Ovary (tissue), 9 donors: ENCODE measurements around the gene B3GNT7. TPM values are rescaled to one million over a fixed set of nuclear protein-coding genes. Genes with fewer than 3 reads are reported as not detected.

Experiments
- DNase-seq, 5 donors: peaks; one replicate each; pipeline ENCODE4 v3.0.0-alpha.2; 2019 to 2020
- H3K27ac ChIP-seq, 2 donors: fragments of 200-600 bp; one replicate each; pipeline versions ENCODE4 v1.5.1 to v1.8.0; 2019 to 2022
- H3K27me3 ChIP-seq: fragments of 200-600 bp; one replicate; pipeline ENCODE4 v1.8.0; 2022
- H3K36me3 ChIP-seq: fragments of 200-600 bp; sonication (generic); one replicate; pipeline ENCODE4 v1.5.1; 2019
- H3K4me1 ChIP-seq: one replicate; pipeline ENCODE4 v1.8.1; 2013; ENCODE audit warnings: mild to moderate bottlenecking, moderate library complexity; ENCODE audit not compliant: insufficient read depth
- H3K4me3 ChIP-seq: fragments of 200-600 bp; sonication (generic); one replicate; pipeline ENCODE4 v1.5.1; 2017
- H3K9me3 ChIP-seq, 2 donors: fragments of 200-600 bp in 1 of 2; sonication (generic) in 1 of 2; one replicate each; pipeline versions ENCODE4 v1.5.1 to v1.8.1; 2013 to 2019; ENCODE audit warnings: mild to moderate bottlenecking in 1 of 2, moderate library complexity in 1 of 2
- EP300 ChIP-seq: sonication (generic); formaldehyde crosslinking; IDR thresholded peaks from one replicate; pipeline ENCODE4 v1.6.1; 2017; ENCODE audit warnings: antibody characterized with exemption
- POLR2A ChIP-seq: fragments of 450-650 bp; IDR thresholded peaks from one replicate; pipeline ENCODE4 v1.6.1; 2017; ENCODE audit warnings: antibody characterized with exemption, mild to moderate bottlenecking, moderate library complexity
- WGBS, 3 donors: extraction: QIAGEN DNeasy Blood & Tissue Kit in 1 of 3; methylation state at CpG; one replicate each; pipeline versions ENCODE4 v1.1.5 to v1.1.7; 2013 to 2017; 5-methylcytosine and 5-hydroxymethylcytosine counted together
- intact Hi-C, 4 donors: fragments of 100-400 bp; cut with DNase I; formaldehyde crosslinking; loops; one replicate each; pipeline versions ENCODE4 v1.11.0 to v1.15.1; 2022 to 2023
- polyA plus RNA-seq, 2 donors: library from polyadenylated mRNA; stranded (reverse); fragments of 200-250 nt in 1 of 2; fragments of 350-450 nt in 1 of 2; fragmentation: Illumina TruSeq in 1 of 2; extraction: RNeasy Lipid Tissue Mini Kit (QIAGEN cat#74804) in 1 of 2; gene quantifications; one replicate each; pipeline ENCODE4 v1.2.3, GENCODE V29; 2013 to 2014
- total RNA-seq, 7 donors: library from RNA; depleted of rRNA in 2 of 7; stranded (reverse); fragments of >200 nt in 2 of 7; fragmentation: NEBNext Ultra II Directional in 3 of 7; extraction: Animal tissue kit (Norgen Biotek cat#: 25700) in 3 of 7; gene quantifications; one replicate each; pipeline versions ENCODE4 v1.1.0 to v1.2.4, GENCODE V29; 2016 to 2023
- TF ChIP-seq, protein P1 (sequence below), 3 donors: fragments of 450-650 bp in 2 of 3; fragments of 200-600 bp in 1 of 3; IDR thresholded peaks; one replicate each; pipeline versions ENCODE4 v1.5.1 to v1.8.0; 2016 to 2022; ENCODE audit warnings: antibody characterized with exemption in 3 of 3, mild to moderate bottlenecking in 1 of 3
- donor health status: DM: no; HTN: no; CAD: no; lungs with moderate emphysema.
- donor health status: DM: no; HTN: no; CAD: no.
- donor health status: Bipolar disorder and iron deficiency.
- donor health status: DM: yes; HTN: yes; CAD: no.
- donor health status: DM: no; HTN: no; CAD: no.
- donor health status: DM: yes; HTN: yes; CAD: no.

The B3GNT7 gene
- total and polyA plus RNA-seq, 9 donors, result 4.8 to 34.0 (median 24.4) TPM

DNA sequence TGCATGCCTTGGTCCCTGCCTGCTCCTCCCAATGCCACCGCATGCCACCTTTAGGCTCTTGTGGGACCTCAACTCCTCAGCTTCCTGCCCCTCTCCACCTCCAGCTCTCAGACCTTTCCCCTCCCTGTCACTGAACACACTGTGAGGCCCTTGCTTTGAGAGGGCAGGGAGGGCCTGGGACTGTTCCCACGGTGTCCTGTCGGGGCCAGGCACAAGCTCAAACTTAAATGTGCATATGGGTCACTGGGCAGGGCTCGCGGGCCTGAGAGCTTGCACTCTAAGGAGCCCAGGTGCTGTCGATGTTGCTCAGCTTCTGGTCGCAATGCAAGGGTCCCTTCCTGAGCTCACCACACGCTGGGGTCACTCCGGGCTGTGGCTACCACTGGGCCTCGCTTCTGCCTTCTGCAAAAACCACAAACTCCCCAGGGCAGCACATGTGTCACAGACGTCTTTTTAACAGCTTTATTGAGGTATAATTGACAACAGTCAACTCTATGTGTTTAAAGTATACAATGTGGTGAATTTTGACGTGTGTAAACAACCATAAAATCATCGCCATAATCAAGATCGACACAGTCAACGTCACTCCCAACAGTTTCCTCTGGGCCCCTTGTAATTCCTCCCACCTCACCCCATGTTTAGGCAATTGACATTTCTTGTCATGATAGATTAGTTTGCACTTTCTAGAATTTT lies 11.9 kb upstream of the B3GNT7 start:
- Histone ChIP-seq H3K27me3 (no peaks in the 10 kb centered on the region), H3K4me3 (no peak overlapping the region), H3K27ac (no peak overlapping the region), H3K4me1 (no peaks in the 10 kb centered on the region), H3K36me3 (no peaks in the 10 kb centered on the region), H3K9me3 (no peaks in the 10 kb centered on the region)
- intact Hi-C loops, result no loop called here
- WGBS, 3 donors, result 76 to 83% (median 81%) methylated on average over 15 of the region's 15 CpGs
- TF ChIP-seq POLR2A (no peak), EP300 (no peak)
- TF ChIP-seq, protein P1, sequence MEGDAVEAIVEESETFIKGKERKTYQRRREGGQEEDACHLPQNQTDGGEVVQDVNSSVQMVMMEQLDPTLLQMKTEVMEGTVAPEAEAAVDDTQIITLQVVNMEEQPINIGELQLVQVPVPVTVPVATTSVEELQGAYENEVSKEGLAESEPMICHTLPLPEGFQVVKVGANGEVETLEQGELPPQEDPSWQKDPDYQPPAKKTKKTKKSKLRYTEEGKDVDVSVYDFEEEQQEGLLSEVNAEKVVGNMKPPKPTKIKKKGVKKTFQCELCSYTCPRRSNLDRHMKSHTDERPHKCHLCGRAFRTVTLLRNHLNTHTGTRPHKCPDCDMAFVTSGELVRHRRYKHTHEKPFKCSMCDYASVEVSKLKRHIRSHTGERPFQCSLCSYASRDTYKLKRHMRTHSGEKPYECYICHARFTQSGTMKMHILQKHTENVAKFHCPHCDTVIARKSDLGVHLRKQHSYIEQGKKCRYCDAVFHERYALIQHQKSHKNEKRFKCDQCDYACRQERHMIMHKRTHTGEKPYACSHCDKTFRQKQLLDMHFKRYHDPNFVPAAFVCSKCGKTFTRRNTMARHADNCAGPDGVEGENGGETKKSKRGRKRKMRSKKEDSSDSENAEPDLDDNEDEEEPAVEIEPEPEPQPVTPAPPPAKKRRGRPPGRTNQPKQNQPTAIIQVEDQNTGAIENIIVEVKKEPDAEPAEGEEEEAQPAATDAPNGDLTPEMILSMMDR (IDR thresholded peaks at IDR 0.05), result no peak
- DNase-seq, result no peak

DNA sequence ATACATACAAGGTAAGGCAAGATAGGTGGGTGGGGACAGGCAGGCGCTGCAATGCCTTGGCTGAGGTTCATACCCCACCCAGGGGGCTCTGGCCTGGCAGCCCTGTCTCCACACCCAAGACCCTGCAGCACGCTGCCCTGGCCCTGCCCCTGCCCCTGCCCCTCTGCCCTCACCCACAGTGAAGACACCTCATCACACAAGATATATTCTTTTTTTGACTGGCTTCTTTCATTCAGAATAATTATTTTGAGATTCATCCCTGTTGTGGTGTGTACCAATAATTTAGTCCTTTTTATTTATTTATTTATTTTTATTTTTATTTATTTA lies 11.4 kb upstream of the B3GNT7 start:
- no peak for DNase-seq
- no peak for TF ChIP-seq EP300
- TF ChIP-seq, protein P1 (IDR thresholded peaks at IDR 0.05), result no peak
- no peak for TF ChIP-seq POLR2A
- no peak overlapping the region for H3K27ac ChIP-seq
- H3K27me3 ChIP-seq, result no peaks in the 10 kb centered on the region
- no peaks in the 10 kb centered on the region for H3K36me3 ChIP-seq
- no peaks in the 10 kb centered on the region for H3K9me3 ChIP-seq
- intact Hi-C loops, result no loop called here
- no peak overlapping the region for H3K4me3 ChIP-seq
- WGBS, 3 donors, result 89 to 97% (median 94%) methylated on average over 2 of the region's 2 CpGs
- no peaks in the 10 kb centered on the region for H3K4me1 ChIP-seq

DNA sequence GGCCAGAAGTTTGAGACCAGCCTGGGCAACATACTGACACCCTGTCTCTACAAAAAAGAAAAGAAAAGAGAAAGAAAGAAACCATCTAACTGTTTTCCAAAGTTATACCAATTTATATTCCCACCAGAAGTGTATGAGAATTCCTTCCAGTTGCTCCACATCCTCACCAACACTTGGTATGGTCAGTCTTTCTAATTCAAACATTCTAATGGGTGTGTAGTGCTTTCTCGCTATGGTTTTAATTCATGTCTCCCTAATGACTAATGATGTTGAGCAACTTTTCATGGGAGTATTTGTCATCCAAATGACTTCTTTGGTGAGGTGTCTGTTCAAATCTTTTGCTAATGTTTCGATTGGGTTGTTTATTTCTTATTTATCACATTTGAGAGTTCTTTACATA lies 10.5 kb upstream of the B3GNT7 start:
- Histone ChIP-seq H3K4me1 (no peaks in the 10 kb centered on the region), H3K27ac (no peak overlapping the region), H3K4me3 (no peak overlapping the region), H3K27me3 (no peaks in the 10 kb centered on the region), H3K36me3 (no peaks in the 10 kb centered on the region), H3K9me3 (no peaks in the 10 kb centered on the region)
- whole genome bisulfite sequencing, 3 donors, result 97 to 99% (median 97%) methylated on average over 2 of the region's 2 CpGs
- DNase-seq, result no peak
- TF ChIP-seq POLR2A (no peak), EP300 (no peak)
- TF ChIP-seq, protein P1 (IDR thresholded peaks at IDR 0.05), result no peak
- intact Hi-C loops, result no loop called here

DNA sequence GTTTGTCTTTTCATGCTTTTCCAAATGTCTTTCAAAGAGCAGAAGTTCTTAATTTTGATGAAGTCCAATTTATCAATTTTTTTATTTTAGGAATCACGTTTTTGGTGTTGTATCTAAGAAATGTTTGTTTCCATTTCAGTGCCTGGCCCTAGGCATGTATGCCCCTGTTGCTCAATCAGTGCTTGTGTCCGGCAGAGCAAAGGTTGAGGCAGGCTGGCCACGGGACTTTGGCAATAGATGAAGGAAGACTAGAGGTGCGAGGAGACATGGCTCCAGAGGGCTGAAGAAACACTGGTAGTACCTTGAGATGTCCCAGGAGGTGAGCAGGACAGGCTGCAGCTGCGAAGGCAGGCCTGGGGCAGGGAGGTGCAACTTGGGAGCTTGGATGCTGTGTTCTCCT lies 10.1 kb upstream of the B3GNT7 start:
- no peaks in the 10 kb centered on the region for H3K27me3 ChIP-seq
- no peak for DNase-seq
- WGBS, 3 donors, result 87 to 89% (median 87%) methylated on average over 5 of the region's 5 CpGs

More for the DNA sequence above, 10.1 kb upstream of the B3GNT7 start:
- intact Hi-C loops, result no loop called here
- Histone ChIP-seq H3K4me3 (no peak overlapping the region), H3K9me3 (no peaks in the 10 kb centered on the region), H3K4me1 (no peaks in the 10 kb centered on the region), H3K27ac (no peak overlapping the region), H3K36me3 (no peaks in the 10 kb centered on the region)
- TF ChIP-seq EP300 (no peak), POLR2A (no peak)
- TF ChIP-seq, protein P1 (IDR thresholded peaks at IDR 0.05), result no peak
